Endothelial cell of umbilical vein (primary cell): Measurements from ENCODE around the gene FAM168A.

Experiments
- POLR2A ChIP-seq: IDR thresholded peaks from 2 replicates; pipeline ENCODE4 v1.6.1; 2012; ENCODE audit warnings: low read depth, mild to moderate bottlenecking, control low read depth, low read length
- TF ChIP-seq, protein P1 (sequence below), 2 donors: IDR thresholded peaks; 1 replicate in 1 of 2; 2 replicates in 1 of 2; pipeline ENCODE4 v1.5.1; 2011; ENCODE audit warnings: low read length in 2 of 2, mild to moderate bottlenecking in 2 of 2, moderate library complexity in 2 of 2, control low read depth in 1 of 2, inconsistent platforms in 1 of 2, low read depth in 1 of 2; ENCODE audit not compliant: insufficient read depth in 1 of 2; ENCODE audit errors: extremely low read depth in 1 of 2

DNA sequence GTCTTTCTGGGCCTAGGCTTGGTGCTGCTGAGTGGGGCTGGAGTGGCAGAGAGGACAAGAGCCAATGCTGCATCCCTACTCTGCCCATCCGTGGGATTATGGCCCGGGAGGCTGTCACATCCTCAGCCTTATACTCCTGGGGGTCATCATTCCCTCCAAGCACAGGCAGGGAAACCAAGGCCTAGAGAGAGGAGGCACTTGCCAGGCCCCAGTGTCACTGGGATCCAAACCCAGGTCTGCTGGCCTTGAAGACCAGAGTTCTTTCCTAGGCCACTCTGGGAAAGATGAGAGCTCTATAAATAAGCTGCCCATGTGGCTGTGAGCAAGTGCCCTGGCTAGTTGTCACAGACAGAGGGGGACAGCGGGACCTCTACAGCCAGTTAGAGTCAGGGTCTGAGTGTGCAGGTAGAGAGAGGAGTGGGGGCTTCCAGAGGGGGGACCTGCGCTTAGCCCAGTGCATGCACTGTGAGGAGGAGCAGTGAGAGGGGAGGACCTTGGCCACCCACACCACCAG lies 217.0 kb downstream of the FAM168A start:
- no peak for TF ChIP-seq POLR2A
- TF ChIP-seq, protein P1, sequence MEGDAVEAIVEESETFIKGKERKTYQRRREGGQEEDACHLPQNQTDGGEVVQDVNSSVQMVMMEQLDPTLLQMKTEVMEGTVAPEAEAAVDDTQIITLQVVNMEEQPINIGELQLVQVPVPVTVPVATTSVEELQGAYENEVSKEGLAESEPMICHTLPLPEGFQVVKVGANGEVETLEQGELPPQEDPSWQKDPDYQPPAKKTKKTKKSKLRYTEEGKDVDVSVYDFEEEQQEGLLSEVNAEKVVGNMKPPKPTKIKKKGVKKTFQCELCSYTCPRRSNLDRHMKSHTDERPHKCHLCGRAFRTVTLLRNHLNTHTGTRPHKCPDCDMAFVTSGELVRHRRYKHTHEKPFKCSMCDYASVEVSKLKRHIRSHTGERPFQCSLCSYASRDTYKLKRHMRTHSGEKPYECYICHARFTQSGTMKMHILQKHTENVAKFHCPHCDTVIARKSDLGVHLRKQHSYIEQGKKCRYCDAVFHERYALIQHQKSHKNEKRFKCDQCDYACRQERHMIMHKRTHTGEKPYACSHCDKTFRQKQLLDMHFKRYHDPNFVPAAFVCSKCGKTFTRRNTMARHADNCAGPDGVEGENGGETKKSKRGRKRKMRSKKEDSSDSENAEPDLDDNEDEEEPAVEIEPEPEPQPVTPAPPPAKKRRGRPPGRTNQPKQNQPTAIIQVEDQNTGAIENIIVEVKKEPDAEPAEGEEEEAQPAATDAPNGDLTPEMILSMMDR (IDR thresholded peaks at IDR 0.05; ENCODE audit: extremely low read depth in 1 of 2, insufficient read depth in 1 of 2, low read depth in 1 of 2, low read length in 2 of 2), result no peak
